ENCODE results near the gene TMEM167A.

TMEM167A gene

DNA sequence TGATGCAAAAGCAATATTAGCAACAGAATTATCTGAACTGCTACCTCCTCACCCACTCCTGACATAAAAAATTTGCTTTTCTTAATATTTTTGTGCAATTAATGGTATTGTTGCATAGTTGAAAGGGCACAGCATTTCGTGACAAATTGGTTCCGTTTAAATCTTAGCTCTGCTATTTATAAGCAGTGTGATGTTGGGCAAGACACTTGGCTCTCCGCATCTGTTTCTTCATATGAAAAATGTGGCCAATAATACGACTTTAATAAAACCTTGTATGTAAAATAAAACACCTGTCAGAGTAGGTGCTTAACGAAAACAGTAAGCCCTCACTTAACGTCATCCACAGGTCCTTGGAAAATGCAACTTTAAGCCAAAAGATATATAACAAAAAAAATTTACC lies 4.2 kb downstream of the TMEM167A start:
- no peak for TF ChIP-seq YY1 (IDR thresholded peaks at IDR 0.05; ENCODE audit: low read depth)
- no peak for TF ChIP-seq ZBTB7A (IDR thresholded peaks at IDR 0.05; ENCODE audit: low read depth)
- no peak for TF ChIP-seq TAF1 (IDR thresholded peaks at IDR 0.05; ENCODE audit: low read depth)
- no peak for TF ChIP-seq CEBPB (IDR thresholded peaks at IDR 0.05)
- TF ChIP-seq FOXM1 (IDR thresholded peaks at IDR 0.05; ENCODE audit: borderline replicate concordance, low read depth): no peak
- TF ChIP-seq EGR1 (IDR thresholded peaks at IDR 0.05): no peak
- TF ChIP-seq, protein P1, sequence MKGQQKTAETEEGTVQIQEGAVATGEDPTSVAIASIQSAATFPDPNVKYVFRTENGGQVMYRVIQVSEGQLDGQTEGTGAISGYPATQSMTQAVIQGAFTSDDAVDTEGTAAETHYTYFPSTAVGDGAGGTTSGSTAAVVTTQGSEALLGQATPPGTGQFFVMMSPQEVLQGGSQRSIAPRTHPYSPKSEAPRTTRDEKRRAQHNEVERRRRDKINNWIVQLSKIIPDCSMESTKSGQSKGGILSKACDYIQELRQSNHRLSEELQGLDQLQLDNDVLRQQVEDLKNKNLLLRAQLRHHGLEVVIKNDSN (IDR thresholded peaks at IDR 0.05): no peak
- TF ChIP-seq CREB1 (IDR thresholded peaks at IDR 0.05; ENCODE audit: low read depth): no peak
- TF ChIP-seq, protein P2, sequence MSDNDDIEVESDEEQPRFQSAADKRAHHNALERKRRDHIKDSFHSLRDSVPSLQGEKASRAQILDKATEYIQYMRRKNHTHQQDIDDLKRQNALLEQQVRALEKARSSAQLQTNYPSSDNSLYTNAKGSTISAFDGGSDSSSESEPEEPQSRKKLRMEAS (IDR thresholded peaks at IDR 0.05): no peak
- TF ChIP-seq TCF12 (IDR thresholded peaks at IDR 0.05; ENCODE audit: low read depth): no peak
- TF ChIP-seq, protein P3, sequence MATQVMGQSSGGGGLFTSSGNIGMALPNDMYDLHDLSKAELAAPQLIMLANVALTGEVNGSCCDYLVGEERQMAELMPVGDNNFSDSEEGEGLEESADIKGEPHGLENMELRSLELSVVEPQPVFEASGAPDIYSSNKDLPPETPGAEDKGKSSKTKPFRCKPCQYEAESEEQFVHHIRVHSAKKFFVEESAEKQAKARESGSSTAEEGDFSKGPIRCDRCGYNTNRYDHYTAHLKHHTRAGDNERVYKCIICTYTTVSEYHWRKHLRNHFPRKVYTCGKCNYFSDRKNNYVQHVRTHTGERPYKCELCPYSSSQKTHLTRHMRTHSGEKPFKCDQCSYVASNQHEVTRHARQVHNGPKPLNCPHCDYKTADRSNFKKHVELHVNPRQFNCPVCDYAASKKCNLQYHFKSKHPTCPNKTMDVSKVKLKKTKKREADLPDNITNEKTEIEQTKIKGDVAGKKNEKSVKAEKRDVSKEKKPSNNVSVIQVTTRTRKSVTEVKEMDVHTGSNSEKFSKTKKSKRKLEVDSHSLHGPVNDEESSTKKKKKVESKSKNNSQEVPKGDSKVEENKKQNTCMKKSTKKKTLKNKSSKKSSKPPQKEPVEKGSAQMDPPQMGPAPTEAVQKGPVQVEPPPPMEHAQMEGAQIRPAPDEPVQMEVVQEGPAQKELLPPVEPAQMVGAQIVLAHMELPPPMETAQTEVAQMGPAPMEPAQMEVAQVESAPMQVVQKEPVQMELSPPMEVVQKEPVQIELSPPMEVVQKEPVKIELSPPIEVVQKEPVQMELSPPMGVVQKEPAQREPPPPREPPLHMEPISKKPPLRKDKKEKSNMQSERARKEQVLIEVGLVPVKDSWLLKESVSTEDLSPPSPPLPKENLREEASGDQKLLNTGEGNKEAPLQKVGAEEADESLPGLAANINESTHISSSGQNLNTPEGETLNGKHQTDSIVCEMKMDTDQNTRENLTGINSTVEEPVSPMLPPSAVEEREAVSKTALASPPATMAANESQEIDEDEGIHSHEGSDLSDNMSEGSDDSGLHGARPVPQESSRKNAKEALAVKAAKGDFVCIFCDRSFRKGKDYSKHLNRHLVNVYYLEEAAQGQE (IDR thresholded peaks at IDR 0.05; ENCODE audit: low read depth): no peak
- TF ChIP-seq RAD21 (IDR thresholded peaks at IDR 0.05; ENCODE audit: low read depth): no peak
- no peak for TF ChIP-seq NFIC (IDR thresholded peaks at IDR 0.05)
- TF ChIP-seq EP300 (IDR thresholded peaks at IDR 0.05; ENCODE audit: borderline replicate concordance): no peak
- no peak for TF ChIP-seq TEAD4 (IDR thresholded peaks at IDR 0.05)

DNA sequence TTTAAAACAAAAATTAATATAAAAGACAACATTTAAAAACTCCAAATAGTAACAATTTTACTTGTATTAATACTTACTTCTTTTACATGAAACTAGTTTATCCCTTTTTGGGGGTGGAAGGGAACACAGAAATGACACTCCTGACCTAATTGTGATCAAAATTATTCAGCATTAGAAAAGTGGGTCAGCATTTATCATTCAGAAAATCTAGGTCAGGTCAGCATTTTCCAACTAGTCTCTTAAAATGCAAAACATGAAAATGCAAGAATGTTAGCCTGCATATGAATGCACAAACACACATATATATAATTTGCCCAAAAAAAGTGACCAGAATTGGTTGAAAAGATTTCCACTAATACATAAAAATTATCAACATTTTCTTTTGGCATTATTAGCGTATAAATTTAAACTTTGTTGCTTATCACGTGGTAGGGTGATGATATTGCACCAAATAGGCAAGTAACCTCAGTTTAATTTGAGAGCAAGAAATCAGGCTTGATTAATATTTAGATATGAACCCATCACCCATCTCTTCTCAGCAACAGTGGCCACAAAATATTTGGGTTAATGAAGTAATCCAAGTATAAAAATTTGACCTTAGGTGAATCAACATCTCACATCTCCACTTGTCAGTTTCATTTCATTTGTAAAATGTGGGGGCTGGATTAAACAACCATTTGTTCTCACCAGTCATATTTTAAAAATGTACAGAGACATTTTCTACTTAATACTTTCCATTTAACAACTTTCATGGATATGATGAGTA lies 5.7 kb downstream of the TMEM167A start:
- TF ChIP-seq EGR1 (IDR thresholded peaks at IDR 0.05): no peak
- TF ChIP-seq, protein P3 (IDR thresholded peaks at IDR 0.05; ENCODE audit: low read depth): no peak
- TF ChIP-seq TCF12 (IDR thresholded peaks at IDR 0.05; ENCODE audit: low read depth): no peak
- TF ChIP-seq ZBTB7A (IDR thresholded peaks at IDR 0.05; ENCODE audit: low read depth): no peak
- TF ChIP-seq NFIC (IDR thresholded peaks at IDR 0.05): no peak
- TF ChIP-seq EP300 (IDR thresholded peaks at IDR 0.05; ENCODE audit: borderline replicate concordance): no peak
- TF ChIP-seq TEAD4 (IDR thresholded peaks at IDR 0.05): no peak
- TF ChIP-seq, protein P2 (IDR thresholded peaks at IDR 0.05): no peak
- no peak for TF ChIP-seq YY1 (IDR thresholded peaks at IDR 0.05; ENCODE audit: low read depth)
- TF ChIP-seq CREB1 (IDR thresholded peaks at IDR 0.05; ENCODE audit: low read depth): no peak
- TF ChIP-seq, protein P1 (IDR thresholded peaks at IDR 0.05): no peak

DNA sequence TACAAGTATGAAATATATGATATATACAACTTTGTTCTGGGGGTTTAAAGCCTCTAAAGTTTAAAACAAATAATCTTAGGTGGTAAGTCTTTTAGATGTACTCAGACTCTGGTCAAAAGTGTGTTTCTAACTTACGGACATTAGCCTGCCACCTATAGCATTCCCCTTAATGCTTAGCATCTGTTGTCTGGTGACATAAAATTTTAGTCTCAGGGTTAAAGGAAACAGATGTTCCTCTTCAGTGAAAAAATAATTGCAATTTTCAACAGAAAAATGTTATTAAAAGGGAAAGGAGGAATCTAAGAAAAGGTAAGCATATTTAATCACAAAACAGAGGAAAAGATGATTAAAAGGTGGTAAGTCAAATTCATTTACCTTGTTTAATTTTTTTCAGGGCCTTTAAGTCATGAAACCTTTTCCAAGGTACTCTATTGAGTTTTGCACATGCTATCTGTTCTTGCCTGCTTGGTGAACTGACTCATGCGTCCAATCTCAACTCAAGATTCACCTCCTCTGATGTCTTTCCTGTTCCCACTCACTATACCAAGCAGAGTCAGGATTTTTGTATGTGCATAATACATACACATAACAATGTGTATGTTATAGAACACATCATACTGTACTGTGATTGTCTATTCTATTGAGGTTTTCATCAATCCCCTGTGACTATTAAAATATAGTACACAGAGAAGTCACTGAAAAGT lies 7.9 kb downstream of the TMEM167A start:
- no peak for TF ChIP-seq EGR1 (IDR thresholded peaks at IDR 0.05)
- TF ChIP-seq FOXM1 (IDR thresholded peaks at IDR 0.05; ENCODE audit: borderline replicate concordance, low read depth): no peak
- no peak for TF ChIP-seq RAD21 (IDR thresholded peaks at IDR 0.05; ENCODE audit: low read depth)
- TF ChIP-seq CREB1 (IDR thresholded peaks at IDR 0.05; ENCODE audit: low read depth): no peak
- TF ChIP-seq TCF12 (IDR thresholded peaks at IDR 0.05; ENCODE audit: low read depth): no peak
- no peak for TF ChIP-seq EP300 (IDR thresholded peaks at IDR 0.05; ENCODE audit: borderline replicate concordance)
- TF ChIP-seq, protein P3 (IDR thresholded peaks at IDR 0.05; ENCODE audit: low read depth): no peak

DNA sequence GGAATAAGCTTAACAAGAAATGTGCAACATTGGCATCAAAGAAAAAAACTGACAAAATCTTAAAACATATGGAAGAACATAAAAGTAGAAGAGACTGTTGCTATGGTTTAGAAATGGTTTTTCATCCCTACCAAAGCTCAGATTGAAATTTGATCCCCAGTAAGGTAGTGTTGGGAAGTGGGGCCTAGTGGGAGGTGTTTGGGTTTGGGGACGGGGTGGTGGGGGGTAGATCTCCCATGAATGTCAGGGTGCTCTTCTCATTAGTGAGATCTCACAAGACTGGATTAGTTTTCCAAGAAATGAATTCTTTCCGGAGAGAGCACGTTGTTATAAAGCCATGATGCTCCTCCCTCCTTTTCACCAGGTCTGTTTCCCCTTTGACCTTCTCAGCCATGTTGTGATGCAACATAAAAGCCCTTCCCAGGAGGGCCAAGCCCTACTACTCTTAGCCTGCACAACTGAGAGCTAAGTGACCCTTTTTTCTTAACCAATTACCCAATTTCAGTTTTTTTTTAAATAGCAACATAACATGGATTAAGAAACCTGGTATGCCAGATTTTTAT lies 10.6 kb downstream of the TMEM167A start:
- TF ChIP-seq TCF12 (IDR thresholded peaks at IDR 0.05; ENCODE audit: low read depth) (no peak), NFIC (IDR thresholded peaks at IDR 0.05) (no peak), RAD21 (IDR thresholded peaks at IDR 0.05; ENCODE audit: low read depth) (no peak), EP300 (IDR thresholded peaks at IDR 0.05; ENCODE audit: borderline replicate concordance) (no peak), CREB1 (IDR thresholded peaks at IDR 0.05; ENCODE audit: low read depth) (no peak), YY1 (IDR thresholded peaks at IDR 0.05; ENCODE audit: low read depth) (no peak), CEBPB (IDR thresholded peaks at IDR 0.05) (no peak), FOXM1 (IDR thresholded peaks at IDR 0.05; ENCODE audit: borderline replicate concordance, low read depth) (no peak), ZBTB7A (IDR thresholded peaks at IDR 0.05; ENCODE audit: low read depth) (no peak), TEAD4 (IDR thresholded peaks at IDR 0.05) (no peak), TAF1 (IDR thresholded peaks at IDR 0.05; ENCODE audit: low read depth) (no peak), EGR1 (IDR thresholded peaks at IDR 0.05) (no peak)
- TF ChIP-seq, protein P3 (IDR thresholded peaks at IDR 0.05; ENCODE audit: low read depth): no peak
- TF ChIP-seq, protein P2 (IDR thresholded peaks at IDR 0.05): no peak
- TF ChIP-seq, protein P1 (IDR thresholded peaks at IDR 0.05): no peak

Measured in Ishikawa (cell line).